ENCODE measurements around the gene FAM151B. TPM values are rescaled to one million over a fixed set of nuclear protein-coding genes. Genes with fewer than 3 reads are reported as not detected.

FAM151B gene
- total RNA-seq, 1 experiment from 2014 or later, result 0.94 TPM

GRCh38 chr5:80481019-80481893 is 6.6 kb upstream of the FAM151B start:
- no peak overlapping the region for H3K4me3 Mint-ChIP-seq
- TF ChIP-seq, protein P1, sequence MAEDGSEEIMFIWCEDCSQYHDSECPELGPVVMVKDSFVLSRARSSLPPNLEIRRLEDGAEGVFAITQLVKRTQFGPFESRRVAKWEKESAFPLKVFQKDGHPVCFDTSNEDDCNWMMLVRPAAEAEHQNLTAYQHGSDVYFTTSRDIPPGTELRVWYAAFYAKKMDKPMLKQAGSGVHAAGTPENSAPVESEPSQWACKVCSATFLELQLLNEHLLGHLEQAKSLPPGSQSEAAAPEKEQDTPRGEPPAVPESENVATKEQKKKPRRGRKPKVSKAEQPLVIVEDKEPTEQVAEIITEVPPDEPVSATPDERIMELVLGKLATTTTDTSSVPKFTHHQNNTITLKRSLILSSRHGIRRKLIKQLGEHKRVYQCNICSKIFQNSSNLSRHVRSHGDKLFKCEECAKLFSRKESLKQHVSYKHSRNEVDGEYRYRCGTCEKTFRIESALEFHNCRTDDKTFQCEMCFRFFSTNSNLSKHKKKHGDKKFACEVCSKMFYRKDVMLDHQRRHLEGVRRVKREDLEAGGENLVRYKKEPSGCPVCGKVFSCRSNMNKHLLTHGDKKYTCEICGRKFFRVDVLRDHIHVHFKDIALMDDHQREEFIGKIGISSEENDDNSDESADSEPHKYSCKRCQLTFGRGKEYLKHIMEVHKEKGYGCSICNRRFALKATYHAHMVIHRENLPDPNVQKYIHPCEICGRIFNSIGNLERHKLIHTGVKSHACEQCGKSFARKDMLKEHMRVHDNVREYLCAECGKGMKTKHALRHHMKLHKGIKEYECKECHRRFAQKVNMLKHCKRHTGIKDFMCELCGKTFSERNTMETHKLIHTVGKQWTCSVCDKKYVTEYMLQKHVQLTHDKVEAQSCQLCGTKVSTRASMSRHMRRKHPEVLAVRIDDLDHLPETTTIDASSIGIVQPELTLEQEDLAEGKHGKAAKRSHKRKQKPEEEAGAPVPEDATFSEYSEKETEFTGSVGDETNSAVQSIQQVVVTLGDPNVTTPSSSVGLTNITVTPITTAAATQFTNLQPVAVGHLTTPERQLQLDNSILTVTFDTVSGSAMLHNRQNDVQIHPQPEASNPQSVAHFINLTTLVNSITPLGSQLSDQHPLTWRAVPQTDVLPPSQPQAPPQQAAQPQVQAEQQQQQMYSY (CRISPR knock-in tag; IDR thresholded peaks at IDR 0.05), result no peak
- no peak for TF ChIP-seq NFATC4 (CRISPR knock-in tag; IDR thresholded peaks at IDR 0.05)
- TF ChIP-seq, protein P2, sequence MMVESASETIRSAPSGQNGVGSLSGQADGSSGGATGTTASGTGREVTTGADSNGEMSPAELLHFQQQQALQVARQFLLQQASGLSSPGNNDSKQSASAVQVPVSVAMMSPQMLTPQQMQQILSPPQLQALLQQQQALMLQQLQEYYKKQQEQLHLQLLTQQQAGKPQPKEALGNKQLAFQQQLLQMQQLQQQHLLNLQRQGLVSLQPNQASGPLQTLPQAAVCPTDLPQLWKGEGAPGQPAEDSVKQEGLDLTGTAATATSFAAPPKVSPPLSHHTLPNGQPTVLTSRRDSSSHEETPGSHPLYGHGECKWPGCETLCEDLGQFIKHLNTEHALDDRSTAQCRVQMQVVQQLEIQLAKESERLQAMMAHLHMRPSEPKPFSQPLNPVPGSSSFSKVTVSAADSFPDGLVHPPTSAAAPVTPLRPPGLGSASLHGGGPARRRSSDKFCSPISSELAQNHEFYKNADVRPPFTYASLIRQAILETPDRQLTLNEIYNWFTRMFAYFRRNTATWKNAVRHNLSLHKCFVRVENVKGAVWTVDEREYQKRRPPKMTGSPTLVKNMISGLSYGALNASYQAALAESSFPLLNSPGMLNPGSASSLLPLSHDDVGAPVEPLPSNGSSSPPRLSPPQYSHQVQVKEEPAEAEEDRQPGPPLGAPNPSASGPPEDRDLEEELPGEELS (CRISPR knock-in tag; IDR thresholded peaks at IDR 0.05), result no peak
- no peak for TF ChIP-seq MXD4 (CRISPR knock-in tag; IDR thresholded peaks at IDR 0.05; ENCODE audit: borderline replicate concordance)
- TF ChIP-seq, protein P3, sequence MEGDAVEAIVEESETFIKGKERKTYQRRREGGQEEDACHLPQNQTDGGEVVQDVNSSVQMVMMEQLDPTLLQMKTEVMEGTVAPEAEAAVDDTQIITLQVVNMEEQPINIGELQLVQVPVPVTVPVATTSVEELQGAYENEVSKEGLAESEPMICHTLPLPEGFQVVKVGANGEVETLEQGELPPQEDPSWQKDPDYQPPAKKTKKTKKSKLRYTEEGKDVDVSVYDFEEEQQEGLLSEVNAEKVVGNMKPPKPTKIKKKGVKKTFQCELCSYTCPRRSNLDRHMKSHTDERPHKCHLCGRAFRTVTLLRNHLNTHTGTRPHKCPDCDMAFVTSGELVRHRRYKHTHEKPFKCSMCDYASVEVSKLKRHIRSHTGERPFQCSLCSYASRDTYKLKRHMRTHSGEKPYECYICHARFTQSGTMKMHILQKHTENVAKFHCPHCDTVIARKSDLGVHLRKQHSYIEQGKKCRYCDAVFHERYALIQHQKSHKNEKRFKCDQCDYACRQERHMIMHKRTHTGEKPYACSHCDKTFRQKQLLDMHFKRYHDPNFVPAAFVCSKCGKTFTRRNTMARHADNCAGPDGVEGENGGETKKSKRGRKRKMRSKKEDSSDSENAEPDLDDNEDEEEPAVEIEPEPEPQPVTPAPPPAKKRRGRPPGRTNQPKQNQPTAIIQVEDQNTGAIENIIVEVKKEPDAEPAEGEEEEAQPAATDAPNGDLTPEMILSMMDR (IDR thresholded peaks at IDR 0.05), result peak; percentile 42; the same call in 1 of the 2 replicates
- TF ChIP-seq CREM (CRISPR knock-in tag; IDR thresholded peaks at IDR 0.05), result no peak
- TF ChIP-seq JAZF1 (CRISPR knock-in tag; IDR thresholded peaks at IDR 0.05), result no peak
- TF ChIP-seq MLX (CRISPR knock-in tag; IDR thresholded peaks at IDR 0.05), result no peak
- POLR2A ChIA-PET, result interaction anchor here (1.3 kb wide), 1 partner anchor 89 kb away, joined by 5 read pairs; the partner anchor contains the start of gene ANKRD34B

DNA sequence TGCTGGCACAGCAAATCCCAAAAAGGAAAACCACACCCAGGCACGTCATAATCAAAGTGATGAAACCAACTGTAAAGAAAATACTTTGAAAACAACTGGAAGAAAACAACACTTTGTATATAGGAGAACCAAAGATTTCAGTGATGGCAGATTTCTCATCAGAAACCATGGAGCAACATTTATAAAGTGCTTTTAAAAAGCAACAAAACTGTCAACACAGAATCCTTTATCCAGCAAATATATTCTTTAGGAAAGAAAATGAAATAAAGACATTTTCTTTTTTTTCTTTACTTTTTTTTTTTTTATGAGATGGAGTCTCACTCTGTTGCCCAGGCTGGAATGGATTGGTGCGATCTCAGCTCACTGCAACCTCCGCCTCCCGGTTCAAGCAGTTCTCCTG is 5.3 kb upstream of the FAM151B start:
- Mint-ChIP-seq H3K4me3 (no peak overlapping the region), H3K4me1 (peaks cover 29% of the 10 kb centered on the region), H3K36me3 (peaks cover 46% of the 10 kb centered on the region), H3K9me3 (peaks cover 28% of the 10 kb centered on the region), H3K27ac (no peak overlapping the region), H3K27me3 (ENCODE audit: low read depth) (no peaks in the 10 kb centered on the region)
- ChIA-PET CTCF (interaction anchor here (1.7 to 1.8 kb wide), 2 partner anchors 137 to 190 kb away, joined by 8 to 16 read pairs; no protein-coding TSS in a partner anchor), POLR2A (no interaction called here)
- ATAC-seq (no peak), DNase-seq (ENCODE audit: low spot score) (no peak)
- TF ChIP-seq CREB1 (CRISPR knock-in tag; IDR thresholded peaks at IDR 0.05), result no peak

More at GRCh38 chr5:80481019-80481893, 6.6 kb upstream of the FAM151B start:
- Mint-ChIP-seq H3K27ac (peak overlapping the region; percentile 79), H3K27me3 (ENCODE audit: low read depth) (no peaks in the 10 kb centered on the region), H3K9me3 (peaks cover 28% of the 10 kb centered on the region), H3K4me1 (peaks cover 19% of the 10 kb centered on the region), H3K36me3 (peaks cover 48% of the 10 kb centered on the region)
- CTCF ChIA-PET, result interaction anchor here (0.6 to 2.2 kb wide), 15 partner anchors 11 to 191 kb away, joined by 3 to 17 read pairs (median 4); partner anchors contain the start of genes ANKRD34B, DHFR, MSH3 and ZFYVE16
- DNase-seq (ENCODE audit: low spot score), result peak; percentile 34
- ATAC-seq, result peak; percentile 90

GRCh38 chr5:80483636-80484232 is 4.2 kb upstream of the FAM151B start:
- Mint-ChIP-seq H3K36me3 (peaks cover 46% of the 10 kb centered on the region), H3K9me3 (peaks cover 28% of the 10 kb centered on the region), H3K4me3 (no peak overlapping the region), H3K27ac (no peak overlapping the region), H3K27me3 (ENCODE audit: low read depth) (no peaks in the 10 kb centered on the region), H3K4me1 (peaks cover 34% of the 10 kb centered on the region)
- DNase-seq (ENCODE audit: low spot score) (no peak), ATAC-seq (no peak)
- TF ChIP-seq MLX (CRISPR knock-in tag; IDR thresholded peaks at IDR 0.05) (no peak), ZNF671 (CRISPR knock-in tag; IDR thresholded peaks at IDR 0.05) (no peak), ZNF121 (CRISPR knock-in tag; IDR thresholded peaks at IDR 0.05) (peak; percentile 87)
- TF ChIP-seq, protein P4, sequence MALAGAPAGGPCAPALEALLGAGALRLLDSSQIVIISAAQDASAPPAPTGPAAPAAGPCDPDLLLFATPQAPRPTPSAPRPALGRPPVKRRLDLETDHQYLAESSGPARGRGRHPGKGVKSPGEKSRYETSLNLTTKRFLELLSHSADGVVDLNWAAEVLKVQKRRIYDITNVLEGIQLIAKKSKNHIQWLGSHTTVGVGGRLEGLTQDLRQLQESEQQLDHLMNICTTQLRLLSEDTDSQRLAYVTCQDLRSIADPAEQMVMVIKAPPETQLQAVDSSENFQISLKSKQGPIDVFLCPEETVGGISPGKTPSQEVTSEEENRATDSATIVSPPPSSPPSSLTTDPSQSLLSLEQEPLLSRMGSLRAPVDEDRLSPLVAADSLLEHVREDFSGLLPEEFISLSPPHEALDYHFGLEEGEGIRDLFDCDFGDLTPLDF (CRISPR knock-in tag; IDR thresholded peaks at IDR 0.05), result no peak
- ChIA-PET CTCF (no interaction called here), POLR2A (no interaction called here)
